Inflammatory macrophage (primary cell): ENCODE data around the gene TLE4.
A peak's percentile ranks its signal among the peaks of the same experiment; 100 is the strongest.
"Not testable (repeated sequence)": the region's sequence is repeated elsewhere in the genome, so short reads cannot be mapped to it uniquely, and the experiment has no call there.

Experiments
- DNase-seq, 2 donors: peaks; one replicate each; pipeline ENCODE4 v3.0.0-alpha.2; 2020 to 2022

The TLE4 gene

GRCh38 chr9:79638806-79639205 is 67.0 kb downstream of the TLE4 start:
- DNase-seq = no peak

GRCh38 chr9:79639354-79639753 is 67.6 kb downstream of the TLE4 start:
- DNase-seq = no peak

DNA sequence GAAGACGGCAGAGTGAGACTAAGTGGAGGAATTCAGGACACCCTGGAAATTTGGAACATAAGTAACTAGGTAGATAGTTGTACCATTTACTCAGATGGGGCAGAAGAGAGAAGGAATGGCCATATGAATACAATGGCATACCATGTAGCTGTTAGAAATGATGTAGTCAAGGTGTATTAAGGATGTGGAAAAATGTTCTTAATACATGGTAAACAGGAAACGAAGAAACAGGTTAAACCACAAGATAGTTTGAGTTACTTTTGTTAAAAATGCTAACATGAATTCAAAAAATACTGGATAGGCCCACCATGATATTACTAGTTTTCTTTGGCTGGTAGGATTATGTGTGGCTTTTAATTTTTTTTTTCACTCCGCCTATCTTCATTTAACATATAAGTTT is 68.3 kb downstream of the TLE4 start:
- not testable (repeated sequence) for DNase-seq

DNA sequence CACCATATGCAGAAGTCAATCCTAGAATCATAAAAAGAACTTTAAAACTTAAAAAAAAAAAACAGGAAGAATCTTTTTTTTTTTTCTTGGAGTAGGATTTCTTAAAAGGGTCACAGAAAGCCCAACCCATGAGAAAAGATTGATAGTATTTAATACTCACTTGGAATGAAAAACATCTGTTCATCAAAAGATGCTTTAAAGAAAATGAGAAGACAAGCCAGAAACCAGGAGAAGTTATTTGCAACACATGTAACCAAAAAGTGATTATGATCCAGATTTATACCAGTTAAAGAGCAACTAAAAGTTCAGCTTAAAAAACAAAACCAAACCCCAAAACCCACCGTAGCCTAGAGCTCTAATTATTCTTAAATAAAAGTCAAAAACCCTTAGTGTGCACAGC is 69.3 kb downstream of the TLE4 start:
- DNase-seq = no peak

GRCh38 chr9:79642671-79643070 is 70.9 kb downstream of the TLE4 start:
- DNase-seq = no peak

GRCh38 chr9:79644048-79644447 is 72.3 kb downstream of the TLE4 start:
- DNase-seq = no peak

DNA sequence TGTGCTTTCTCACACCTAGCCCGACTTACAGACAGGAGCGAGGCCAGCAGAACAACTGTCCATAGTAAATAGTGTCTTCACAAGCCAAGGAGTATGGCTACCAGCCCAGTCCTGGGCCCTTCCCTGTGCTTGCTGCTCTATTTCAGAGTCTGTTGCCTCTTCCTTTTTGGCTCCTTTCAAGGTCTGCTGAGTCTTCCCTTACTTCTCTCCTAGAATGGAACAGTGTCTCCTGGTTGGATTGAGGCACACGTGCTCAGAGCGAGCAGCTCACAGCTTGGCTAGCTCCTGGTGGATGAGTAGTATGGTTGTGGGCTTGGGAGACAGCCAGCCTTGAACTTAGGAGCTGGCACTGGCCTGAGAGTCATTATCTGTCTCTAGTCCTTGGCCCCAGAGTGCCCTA is 72.8 kb downstream of the TLE4 start:
- no peak for DNase-seq

GRCh38 chr9:79645110-79645509 is 73.3 kb downstream of the TLE4 start:
- no peak for DNase-seq

DNA sequence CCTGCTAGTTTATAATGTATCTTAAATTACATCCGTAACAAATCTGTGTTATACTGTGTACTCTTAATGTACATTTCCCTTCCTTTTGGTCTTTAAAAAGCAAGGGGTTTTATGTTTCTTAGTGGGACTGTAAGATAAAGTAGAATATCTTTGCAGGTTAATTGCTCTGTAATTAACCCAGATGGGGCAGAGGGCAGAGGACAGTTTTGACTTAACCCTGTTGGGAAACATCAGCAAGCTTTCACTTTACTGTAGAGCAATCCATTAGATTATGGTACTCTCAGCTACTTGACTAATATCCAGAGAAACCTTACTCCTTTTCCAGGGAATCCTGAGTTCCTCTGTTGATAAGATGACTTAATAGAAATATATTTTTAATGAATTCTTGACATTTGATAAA is 74.3 kb downstream of the TLE4 start:
- no peak for DNase-seq

- DNase-seq = peak; percentile 73 to 80
Measured at GRCh38 chr9:79651251-79651795, 79.6 kb downstream of the TLE4 start.

GRCh38 chr9:79652598-79652997 is 80.8 kb downstream of the TLE4 start:
- no peak for DNase-seq

GRCh38 chr9:79654591-79655382 is 83.0 kb downstream of the TLE4 start:
- not testable (repeated sequence) for DNase-seq

GRCh38 chr9:79655551-79655950 is 83.8 kb downstream of the TLE4 start:
- DNase-seq = no peak

DNA sequence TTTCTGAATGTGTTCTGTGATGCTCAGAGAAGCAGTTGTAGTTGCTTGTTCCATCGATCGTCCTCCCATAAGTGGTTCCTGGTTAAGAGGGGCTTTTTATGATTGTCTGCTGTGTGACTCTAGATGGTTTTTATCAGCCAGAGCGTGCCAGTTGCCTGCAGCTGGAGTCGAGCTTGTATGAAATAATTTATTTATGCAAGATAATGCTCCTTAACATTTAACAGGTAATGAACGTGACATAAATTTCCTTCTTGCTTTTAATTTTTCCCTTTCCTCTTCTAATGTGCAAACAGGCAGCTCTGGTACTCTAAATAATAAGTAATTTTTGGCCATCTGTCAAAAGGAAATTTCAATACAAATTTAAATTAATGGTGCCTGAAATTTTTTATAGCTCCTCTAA is 84.4 kb downstream of the TLE4 start:
- DNase-seq = no peak

DNA sequence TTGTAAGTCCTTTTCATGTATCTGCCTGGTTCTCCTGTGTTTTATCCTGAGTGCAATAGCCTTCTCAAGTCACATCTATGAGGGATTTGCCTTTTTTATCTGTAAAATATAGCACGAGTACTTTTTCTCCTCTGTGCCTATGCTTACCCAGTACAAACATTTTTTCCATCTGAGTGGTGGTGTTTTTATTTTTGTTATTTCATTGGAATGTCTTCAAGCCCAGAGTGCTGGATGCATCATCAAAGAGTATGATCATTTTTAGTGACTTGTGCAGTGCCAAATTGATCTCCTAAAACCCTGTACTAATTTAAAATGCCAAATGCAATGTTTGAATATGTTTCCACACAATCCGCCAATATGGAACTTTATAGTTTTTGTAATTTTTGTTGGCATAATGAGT is 86.1 kb downstream of the TLE4 start:
- DNase-seq = no peak

DNA sequence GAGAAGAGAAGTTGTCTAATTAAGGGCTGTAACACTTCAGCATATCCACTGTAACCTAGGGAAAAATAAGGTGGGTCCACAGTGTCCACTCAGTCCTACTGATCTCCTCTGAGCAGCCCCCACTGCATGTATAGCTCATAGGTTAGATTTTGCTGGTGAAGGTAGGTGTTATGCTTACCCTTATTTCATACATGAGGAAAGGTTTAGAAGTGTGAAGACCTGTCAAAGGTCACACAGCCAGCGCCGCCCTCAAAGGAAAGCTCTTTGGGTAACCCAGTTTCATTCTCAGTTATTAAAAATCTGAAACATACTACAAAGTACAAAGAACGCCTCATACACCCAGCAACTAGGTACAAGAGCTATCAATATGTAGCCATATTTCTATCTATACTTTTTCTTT is 87.2 kb downstream of the TLE4 start:
- no peak for DNase-seq

DNA sequence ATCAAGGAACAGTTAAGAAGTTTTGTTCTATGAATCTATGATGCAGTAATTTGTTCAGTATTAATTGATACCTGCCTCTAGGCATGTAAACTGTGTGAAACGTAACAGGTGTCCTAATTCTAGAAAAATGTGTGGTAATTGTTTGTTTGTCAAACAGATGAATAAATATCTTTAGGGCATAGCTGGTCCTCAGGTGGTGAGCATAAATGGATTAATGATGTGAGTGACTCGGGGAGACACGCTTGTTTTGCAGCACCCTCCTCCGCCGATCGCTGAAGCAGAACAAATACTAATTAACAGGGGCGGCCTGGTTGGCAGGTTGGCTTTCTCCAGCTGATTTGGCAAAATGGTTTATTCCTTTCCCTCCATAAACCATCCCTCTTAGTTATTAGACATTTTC is 88.8 kb downstream of the TLE4 start:
- no peak for DNase-seq

GRCh38 chr9:79661279-79661678 is 89.5 kb downstream of the TLE4 start:
- no peak for DNase-seq

GRCh38 chr9:79661886-79662536 is 90.2 kb downstream of the TLE4 start:
- no peak for DNase-seq

DNA sequence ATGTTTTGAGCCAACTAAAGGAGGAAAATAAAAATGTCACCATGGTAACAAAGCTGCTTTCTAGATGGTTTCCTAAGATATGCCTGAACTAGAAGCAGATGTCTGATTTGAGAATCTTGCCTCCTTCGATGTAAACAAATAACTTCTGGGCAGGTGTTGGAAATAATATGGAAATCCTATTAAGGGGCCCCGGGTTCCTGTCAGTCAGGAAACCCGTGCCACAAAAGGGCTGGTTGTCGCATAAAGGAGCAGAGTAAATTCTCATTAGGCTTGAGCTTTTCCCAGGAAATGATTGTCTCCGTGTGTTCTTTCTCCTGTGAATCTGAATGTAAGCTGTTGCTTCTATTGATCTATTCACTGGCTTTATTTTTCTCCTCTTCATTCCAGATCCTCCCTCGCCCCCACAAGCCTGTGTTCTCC is 90.8 kb downstream of the TLE4 start:
- no peak for DNase-seq

- DNase-seq = no peak
Measured at GRCh38 chr9:79663300-79663699, 91.5 kb downstream of the TLE4 start.

GRCh38 chr9:79663878-79664277 is 92.1 kb downstream of the TLE4 start:
- no peak for DNase-seq

GRCh38 chr9:79664375-79664831 is 92.6 kb downstream of the TLE4 start:
- DNase-seq = peak in 1 of 2 donors; percentile 11

DNA sequence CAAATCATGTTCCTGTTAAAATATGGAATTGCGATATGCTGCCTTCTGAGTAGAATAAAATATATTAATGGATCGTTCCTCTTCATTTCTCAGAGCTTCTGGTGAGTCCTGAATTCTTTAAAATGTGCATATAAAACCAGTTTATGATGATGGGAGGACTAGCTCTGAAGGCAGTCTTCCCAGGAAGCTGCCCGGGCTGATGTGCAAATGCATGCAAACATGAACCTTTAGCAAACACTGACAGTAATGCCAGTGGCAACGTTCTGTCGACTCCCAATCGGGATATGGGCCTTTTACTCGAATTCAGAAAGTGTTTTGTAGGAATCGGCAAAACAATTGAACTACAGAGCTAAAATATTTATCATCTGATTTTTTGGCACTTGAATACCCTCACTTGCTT is 93.6 kb downstream of the TLE4 start:
- DNase-seq = no peak
